ENCODE results near the gene KCNAB2. TPM values are rescaled to one million over a fixed set of nuclear protein-coding genes. Genes with fewer than 3 reads are reported as not detected.

The KCNAB2 gene
- total RNA-seq, 4 donors from 2014 or later: 4.2 to 12.0 (median 10.0) TPM

GRCh38 chr1:6150006-6150938, 104.6 kb downstream of the KCNAB2 start:
- H3K4me3 ChIP-seq (ENCODE audit: low read depth, poor library complexity, severe bottlenecking): no peak overlapping the region
- no peak for DNase-seq (ENCODE audit: low spot score in 2 of 2)
- 74% methylated on average over 11 of the region's 11 CpGs for WGBS, 2 donors
- intact Hi-C loops (cut with DNase I; ENCODE audit: low total_unique reads): no loop called here
- TF ChIP-seq, protein P1, sequence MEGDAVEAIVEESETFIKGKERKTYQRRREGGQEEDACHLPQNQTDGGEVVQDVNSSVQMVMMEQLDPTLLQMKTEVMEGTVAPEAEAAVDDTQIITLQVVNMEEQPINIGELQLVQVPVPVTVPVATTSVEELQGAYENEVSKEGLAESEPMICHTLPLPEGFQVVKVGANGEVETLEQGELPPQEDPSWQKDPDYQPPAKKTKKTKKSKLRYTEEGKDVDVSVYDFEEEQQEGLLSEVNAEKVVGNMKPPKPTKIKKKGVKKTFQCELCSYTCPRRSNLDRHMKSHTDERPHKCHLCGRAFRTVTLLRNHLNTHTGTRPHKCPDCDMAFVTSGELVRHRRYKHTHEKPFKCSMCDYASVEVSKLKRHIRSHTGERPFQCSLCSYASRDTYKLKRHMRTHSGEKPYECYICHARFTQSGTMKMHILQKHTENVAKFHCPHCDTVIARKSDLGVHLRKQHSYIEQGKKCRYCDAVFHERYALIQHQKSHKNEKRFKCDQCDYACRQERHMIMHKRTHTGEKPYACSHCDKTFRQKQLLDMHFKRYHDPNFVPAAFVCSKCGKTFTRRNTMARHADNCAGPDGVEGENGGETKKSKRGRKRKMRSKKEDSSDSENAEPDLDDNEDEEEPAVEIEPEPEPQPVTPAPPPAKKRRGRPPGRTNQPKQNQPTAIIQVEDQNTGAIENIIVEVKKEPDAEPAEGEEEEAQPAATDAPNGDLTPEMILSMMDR (IDR thresholded peaks at IDR 0.05): no peak
- TF ChIP-seq POLR2A (IDR thresholded peaks at IDR 0.05): no peak

Other genes with a start within 250 kb of the KCNAB2 start
- gene NPHP4, start 53.5 kb upstream of the KCNAB2 start, total RNA-seq: 10 to 100 TPM; 11.2 to 24.5 (median 18.2) TPM
- gene CHD5, start 134.4 kb downstream of the KCNAB2 start, total RNA-seq: under 1 TPM in 3 of 4 donors, not detected in 1; 0.04 to 0.27 (median 0.13) TPM
- 100 to 1,000 TPM; 122 to 216 (median 179) TPM for gene RPL22, start 153.7 kb downstream of the KCNAB2 start, total RNA-seq
- gene RNF207, start 160.2 kb downstream of the KCNAB2 start, total RNA-seq: 10 to 100 TPM in 1 of 4 donors, 1 to 10 TPM in 3; 5.0 to 10.4 (median 7.7) TPM
- gene ICMT, start 190.1 kb downstream of the KCNAB2 start, total RNA-seq: 10 to 100 TPM; 37.7 to 73.9 (median 57.3) TPM
- not detected for gene HES3, start 198.3 kb downstream of the KCNAB2 start, total RNA-seq
- 10 to 100 TPM in 2 of 4 donors, 1 to 10 TPM in 2; 6.2 to 17.3 (median 11.7) TPM for gene GPR153, start 215.2 kb downstream of the KCNAB2 start, total RNA-seq

All from lower leg skin (tissue), 4 donors.